Neural cell (in vitro differentiated cells): ENCODE data around the gene KIF6.

Experiments used
- CTCF ChIP-seq: fragments of 450-650 bp; IDR thresholded peaks from 2 replicates; pipeline ENCODE4 v1.5.1; 2014; ENCODE audit warnings: antibody characterized with exemption, mild to moderate bottlenecking, moderate library complexity; ENCODE audit not compliant: poor library complexity, severe bottlenecking
- EP300 ChIP-seq: fragments of 450-650 bp; conservative IDR thresholded peaks from 2 replicates; pipeline ENCODE4 v1.6.1; 2014; ENCODE audit warnings: antibody characterized with exemption, mild to moderate bottlenecking, moderate library complexity; ENCODE audit not compliant: poor library complexity, severe bottlenecking
- EZH2 ChIP-seq: fragments of 200-600, 300-800 bp; shearing (Covaris generic), sonication (generic); IDR thresholded peaks from 2 replicates; pipeline ENCODE4 v1.6.1; 2014; ENCODE audit warnings: antibody characterized with exemption, low read length, borderline replicate concordance, mild to moderate bottlenecking; ENCODE audit not compliant: insufficient read depth, poor library complexity, severe bottlenecking
- MXI1 ChIP-seq: fragments of 450-650 bp; conservative IDR thresholded peaks from 2 replicates; pipeline ENCODE4 v1.6.1; 2014; ENCODE audit warnings: antibody characterized with exemption, mild to moderate bottlenecking; ENCODE audit not compliant: poor library complexity, severe bottlenecking
- POLR2AphosphoS5 ChIP-seq: IDR thresholded peaks from 2 replicates; pipeline ENCODE4 v1.6.1; 2012
- RAD21 ChIP-seq: fragments of 450-650 bp; conservative IDR thresholded peaks from 2 replicates; pipeline ENCODE4 v1.6.1; 2014; ENCODE audit warnings: antibody characterized with exemption, mild to moderate bottlenecking, moderate library complexity
- REST ChIP-seq: IDR thresholded peaks from 2 replicates; pipeline ENCODE4 v1.6.1; 2012; ENCODE audit warnings: borderline replicate concordance
- SMC3 ChIP-seq: fragments of 450-650 bp; conservative IDR thresholded peaks from 2 replicates; pipeline ENCODE4 v1.6.1; 2014; ENCODE audit warnings: antibody characterized with exemption, mild to moderate bottlenecking, moderate library complexity; ENCODE audit not compliant: poor library complexity

GRCh38 chr6:39515006-39515405, 210.2 kb downstream of the KIF6 start:
- no peak for TF ChIP-seq EZH2
- no peak for TF ChIP-seq EP300
- no peak for TF ChIP-seq RAD21
- TF ChIP-seq CTCF = no peak
- TF ChIP-seq MXI1 = no peak
- no peak for TF ChIP-seq POLR2AphosphoS5
- no peak for TF ChIP-seq REST
- TF ChIP-seq SMC3 = no peak
